Measurements from ENCODE around the gene LPP. TPM values are rescaled to one million over a fixed set of nuclear protein-coding genes. Genes with fewer than 3 reads are reported as not detected.

The LPP gene
- total RNA-seq, 2 donors from 2014 or later = 1,568 to 1,607 TPM

- ATAC-seq (ENCODE audit: insufficient number of reproducible peaks, low FRiP score, low read depth) (no peak), DNase-seq (ENCODE audit: low spot score) (no peak)
- Histone ChIP-seq H3K36me3 (no peaks in the 10 kb centered on the region), H3K27me3 (replicated peaks; ENCODE audit: insufficient read depth) (no peaks in the 10 kb centered on the region), H3K4me1 (ENCODE audit: control insufficient read depth in 1 of 2, low read depth in 2 of 2) (peaks cover 47 to 91% of the 10 kb centered on the region in 2 donors), H3K9me3 (no peaks in the 10 kb centered on the region), H3K27ac (peak overlapping the region; percentile 91), H3K4me3 (no peak overlapping the region)
- TF ChIP-seq CTCF (IDR thresholded peaks at IDR 0.05) = no peak
These were observed 24.5 kb downstream of the LPP start for GRCh38 chr3:188178293-188178936.

GRCh38 chr3:188179006-188179966 is 25.3 kb downstream of the LPP start:
- DNase-seq (ENCODE audit: low spot score) (peak; percentile 40), ATAC-seq (ENCODE audit: insufficient number of reproducible peaks, low FRiP score, low read depth) (peak; percentile 65)
- no peaks in the 10 kb centered on the region for H3K27me3 ChIP-seq (replicated peaks; ENCODE audit: insufficient read depth)
- no peaks in the 10 kb centered on the region for H3K9me3 ChIP-seq
- peak overlapping the region; percentile 91 for H3K27ac ChIP-seq
- H3K36me3 ChIP-seq = no peaks in the 10 kb centered on the region
- peak overlapping the region; percentile 35 for H3K4me3 ChIP-seq
- H3K4me1 ChIP-seq (ENCODE audit: control insufficient read depth in 1 of 2, low read depth in 2 of 2) = peaks cover 50 to 94% of the 10 kb centered on the region in 2 donors
- TF ChIP-seq CTCF (IDR thresholded peaks at IDR 0.05) = no peak

DNA sequence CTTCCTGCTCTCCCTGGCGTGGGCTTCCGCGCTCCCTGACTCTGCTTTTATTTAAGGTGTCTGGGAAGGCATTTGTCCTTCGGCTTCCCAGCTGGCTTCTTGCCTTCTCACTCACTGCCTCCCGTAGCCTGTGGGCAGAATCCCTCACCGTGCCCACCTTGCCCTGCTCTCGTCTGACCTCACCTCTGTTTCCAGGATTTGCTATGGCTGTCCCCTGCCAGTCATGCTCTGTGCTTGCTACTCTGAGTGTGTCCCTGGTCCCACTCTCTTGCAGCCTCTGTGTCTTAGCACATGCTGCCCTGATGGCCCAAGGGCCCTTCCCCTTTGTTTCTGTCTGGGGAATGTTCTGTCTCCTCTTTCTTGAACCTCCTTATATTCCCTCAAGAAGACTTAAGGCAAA is 26.2 kb downstream of the LPP start:
- Histone ChIP-seq H3K27ac (peak overlapping the region; percentile 91), H3K27me3 (replicated peaks; ENCODE audit: insufficient read depth) (no peaks in the 10 kb centered on the region), H3K36me3 (no peaks in the 10 kb centered on the region), H3K4me3 (no peak overlapping the region), H3K9me3 (no peaks in the 10 kb centered on the region), H3K4me1 (ENCODE audit: control insufficient read depth in 1 of 2, low read depth in 2 of 2) (peaks cover 49 to 94% of the 10 kb centered on the region in 2 donors)
- no peak for TF ChIP-seq CTCF (IDR thresholded peaks at IDR 0.05)
- DNase-seq (ENCODE audit: low spot score) = no peak
- no peak for ATAC-seq (ENCODE audit: insufficient number of reproducible peaks, low FRiP score, low read depth)

- ATAC-seq (ENCODE audit: insufficient number of reproducible peaks, low FRiP score, low read depth) (no peak), DNase-seq (ENCODE audit: low spot score) (no peak)
- Histone ChIP-seq H3K4me1 (ENCODE audit: control insufficient read depth in 1 of 2, low read depth in 2 of 2) (peaks cover 58 to 89% of the 10 kb centered on the region in 2 donors), H3K36me3 (no peaks in the 10 kb centered on the region), H3K27me3 (replicated peaks; ENCODE audit: insufficient read depth) (no peaks in the 10 kb centered on the region), H3K9me3 (no peaks in the 10 kb centered on the region), H3K27ac (peak overlapping the region; percentile 65 to 82), H3K4me3 (no peak overlapping the region)
- TF ChIP-seq CTCF (IDR thresholded peaks at IDR 0.05) = no peak
These were observed 29.5 kb downstream of the LPP start for GRCh38 chr3:188183452-188183851.

GRCh38 chr3:188184160-188184559 is 30.2 kb downstream of the LPP start:
- TF ChIP-seq CTCF (IDR thresholded peaks at IDR 0.05) = no peak
- no peak for DNase-seq (ENCODE audit: low spot score)
- H3K4me1 ChIP-seq (ENCODE audit: control insufficient read depth in 1 of 2, low read depth in 2 of 2) = peaks cover 51 to 89% of the 10 kb centered on the region in 2 donors
- ATAC-seq (ENCODE audit: insufficient number of reproducible peaks, low FRiP score, low read depth) = no peak
- H3K4me3 ChIP-seq = no peak overlapping the region
- no peaks in the 10 kb centered on the region for H3K9me3 ChIP-seq
- peak overlapping the region; percentile 65 to 82 for H3K27ac ChIP-seq
- H3K36me3 ChIP-seq = no peaks in the 10 kb centered on the region
- no peaks in the 10 kb centered on the region for H3K27me3 ChIP-seq (replicated peaks; ENCODE audit: insufficient read depth)
